ENCODE measurements around the gene UBE2D4.
"Not testable (repeated sequence)": the region's sequence is repeated elsewhere in the genome, so short reads cannot be mapped to it uniquely, and the experiment has no call there.

UBE2D4 gene

GRCh38 chr7:43925984-43926797 is at the start of gene UBE2D4:
TSS of gene UBE2D4 (plus strand) at chr7:43926436. CDS start at chr7:43926533, 97 bp downstream.
- peak; percentile 53 to 87 (median 73) for DNase-seq (ENCODE audit: low read depth in 3 of 3, low spot score in 1 of 3)

- no peak for DNase-seq (ENCODE audit: low read depth in 3 of 3, low spot score in 1 of 3)
These were observed 49.1 kb upstream of the UBE2D4 start for GRCh38 chr7:43876976-43877745.

- no peak for DNase-seq (ENCODE audit: low read depth in 3 of 3, low spot score in 1 of 3)
These were observed 48.0 kb upstream of the UBE2D4 start for GRCh38 chr7:43877968-43878864.

GRCh38 chr7:43878867-43879266 is 47.4 kb upstream of the UBE2D4 start:
- no peak for DNase-seq (ENCODE audit: low read depth in 3 of 3, low spot score in 1 of 3)

GRCh38 chr7:43879477-43879876 is 46.8 kb upstream of the UBE2D4 start:
- DNase-seq (ENCODE audit: low read depth in 3 of 3, low spot score in 1 of 3): no peak

- DNase-seq (ENCODE audit: low read depth in 3 of 3, low spot score in 1 of 3): no peak
These were observed 45.6 kb upstream of the UBE2D4 start for GRCh38 chr7:43880596-43880995.

GRCh38 chr7:43884209-43884608 is 42.0 kb upstream of the UBE2D4 start:
- no peak for DNase-seq (ENCODE audit: low read depth in 3 of 3, low spot score in 1 of 3)

GRCh38 chr7:43884617-43885016 is 41.6 kb upstream of the UBE2D4 start:
- DNase-seq (ENCODE audit: low read depth in 3 of 3, low spot score in 1 of 3): no peak

GRCh38 chr7:43888993-43889945 is 37.0 kb upstream of the UBE2D4 start:
- DNase-seq (ENCODE audit: low read depth in 3 of 3, low spot score in 1 of 3): no peak

- no peak for DNase-seq (ENCODE audit: low read depth in 3 of 3, low spot score in 1 of 3)
These were observed 35.8 kb upstream of the UBE2D4 start for GRCh38 chr7:43890468-43890867.

GRCh38 chr7:43891069-43891955 is 34.9 kb upstream of the UBE2D4 start:
- no peak for DNase-seq (ENCODE audit: low read depth in 3 of 3, low spot score in 1 of 3)

- DNase-seq (ENCODE audit: low read depth in 3 of 3, low spot score in 1 of 3): no peak
These were observed 30.3 kb upstream of the UBE2D4 start for GRCh38 chr7:43895847-43896415.

- not testable (repeated sequence) for DNase-seq (ENCODE audit: low read depth in 3 of 3, low spot score in 1 of 3)
These were observed 27.7 kb upstream of the UBE2D4 start for GRCh38 chr7:43898571-43898970.

GRCh38 chr7:43902542-43903054 is 23.6 kb upstream of the UBE2D4 start:
- DNase-seq (ENCODE audit: low read depth in 3 of 3, low spot score in 1 of 3): no peak

- no peak for DNase-seq (ENCODE audit: low read depth in 3 of 3, low spot score in 1 of 3)
These were observed 21.6 kb upstream of the UBE2D4 start for GRCh38 chr7:43904533-43905208.

GRCh38 chr7:43905209-43905946 is 20.9 kb upstream of the UBE2D4 start:
- no peak for DNase-seq (ENCODE audit: low read depth in 3 of 3, low spot score in 1 of 3)

GRCh38 chr7:43905956-43906330 is 20.3 kb upstream of the UBE2D4 start:
- DNase-seq (ENCODE audit: low read depth in 3 of 3, low spot score in 1 of 3): peak in 1 of 3 donors; percentile 16
